ENCODE results near the gene SLC25A48.

DNA sequence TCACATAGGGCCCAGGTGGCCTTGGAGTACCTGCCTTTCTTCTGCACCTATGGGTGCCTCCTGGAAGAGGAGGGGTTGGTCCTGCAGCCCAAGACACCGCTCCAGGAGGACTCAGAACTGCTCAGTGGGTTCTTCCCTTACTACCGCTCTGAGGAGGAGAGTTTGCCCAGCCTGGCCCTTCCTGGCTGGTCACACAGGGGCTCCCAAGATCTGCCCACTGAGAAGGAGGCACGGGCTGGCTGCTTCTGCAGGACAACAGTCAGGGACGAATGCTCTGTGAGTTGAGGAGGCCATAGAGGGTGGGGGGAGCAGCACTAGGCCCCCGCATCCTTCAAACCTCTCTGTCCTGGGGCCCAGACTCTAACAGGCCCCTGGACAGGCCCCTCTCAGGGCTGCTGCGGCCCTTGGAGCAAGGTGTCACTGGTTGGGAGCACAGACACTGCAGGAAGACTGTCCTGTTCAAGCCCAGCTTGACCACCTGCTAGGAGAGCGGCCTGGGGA lies 9.9 kb upstream of the SLC25A48 start:
- TF ChIP-seq, protein P1, sequence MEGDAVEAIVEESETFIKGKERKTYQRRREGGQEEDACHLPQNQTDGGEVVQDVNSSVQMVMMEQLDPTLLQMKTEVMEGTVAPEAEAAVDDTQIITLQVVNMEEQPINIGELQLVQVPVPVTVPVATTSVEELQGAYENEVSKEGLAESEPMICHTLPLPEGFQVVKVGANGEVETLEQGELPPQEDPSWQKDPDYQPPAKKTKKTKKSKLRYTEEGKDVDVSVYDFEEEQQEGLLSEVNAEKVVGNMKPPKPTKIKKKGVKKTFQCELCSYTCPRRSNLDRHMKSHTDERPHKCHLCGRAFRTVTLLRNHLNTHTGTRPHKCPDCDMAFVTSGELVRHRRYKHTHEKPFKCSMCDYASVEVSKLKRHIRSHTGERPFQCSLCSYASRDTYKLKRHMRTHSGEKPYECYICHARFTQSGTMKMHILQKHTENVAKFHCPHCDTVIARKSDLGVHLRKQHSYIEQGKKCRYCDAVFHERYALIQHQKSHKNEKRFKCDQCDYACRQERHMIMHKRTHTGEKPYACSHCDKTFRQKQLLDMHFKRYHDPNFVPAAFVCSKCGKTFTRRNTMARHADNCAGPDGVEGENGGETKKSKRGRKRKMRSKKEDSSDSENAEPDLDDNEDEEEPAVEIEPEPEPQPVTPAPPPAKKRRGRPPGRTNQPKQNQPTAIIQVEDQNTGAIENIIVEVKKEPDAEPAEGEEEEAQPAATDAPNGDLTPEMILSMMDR (IDR thresholded peaks at IDR 0.05) = no peak
- TF ChIP-seq POLR2A (IDR thresholded peaks at IDR 0.05) = no peak
- no peak for TF ChIP-seq EP300 (IDR thresholded peaks at IDR 0.05)
